Measurements from ENCODE around the gene CIROP. TPM values are rescaled to one million over a fixed set of nuclear protein-coding genes. Genes with fewer than 3 reads are reported as not detected.
A peak's percentile ranks its signal among the peaks of the same experiment; 100 is the strongest.

CIROP gene
- 0.19 and 0.40 TPM in 2 replicates for total RNA-seq (ENCODE audit: low replicate concordance)
- long read RNA-seq, partial matches to known transcripts, result 0 of 1 reads
- long read RNA-seq, other reads (novel, unspliced or antisense), result 1 of 1 reads

- no peaks in the 10 kb centered on the region for H3K36me3 Mint-ChIP-seq
- H3K9me3 Mint-ChIP-seq, result no peaks in the 10 kb centered on the region
- peaks cover 27% of the 10 kb centered on the region for H3K4me1 Mint-ChIP-seq (ENCODE audit: unreplicated experiment)
- H3K27ac Mint-ChIP-seq, result no peak within 1 kb of the TSS
- peak within 1 kb of the TSS; percentile 40 for H3K4me3 Mint-ChIP-seq
- TF ChIP-seq CTCF (conservative IDR thresholded peaks at IDR 0.05), result no peak
- DNase-seq (ENCODE audit: extremely low spot score, unreplicated experiment), result no peak
- H3K27me3 Mint-ChIP-seq, result peaks cover 16% of the 10 kb centered on the region
These were observed at the start of gene CIROP for GRCh38 chr14:23104591-23105347. CIROP (minus strand) TSS chr14:23104989; CDS start chr14:23104920, 69 bp downstream.

- peaks cover 23% of the 10 kb centered on the region for H3K4me1 Mint-ChIP-seq (ENCODE audit: unreplicated experiment)
- DNase-seq (ENCODE audit: extremely low spot score, unreplicated experiment), result no peak
- TF ChIP-seq CTCF (conservative IDR thresholded peaks at IDR 0.05), result no peak
- no peaks in the 10 kb centered on the region for H3K27me3 Mint-ChIP-seq
- H3K27ac Mint-ChIP-seq, result peak overlapping the region; percentile 91
- peaks cover 10% of the 10 kb centered on the region for H3K36me3 Mint-ChIP-seq
- H3K9me3 Mint-ChIP-seq, result no peaks in the 10 kb centered on the region
- H3K4me3 Mint-ChIP-seq, result no peak overlapping the region
These were observed 49.3 kb upstream of the CIROP start for GRCh38 chr14:23153851-23154796.

DNA sequence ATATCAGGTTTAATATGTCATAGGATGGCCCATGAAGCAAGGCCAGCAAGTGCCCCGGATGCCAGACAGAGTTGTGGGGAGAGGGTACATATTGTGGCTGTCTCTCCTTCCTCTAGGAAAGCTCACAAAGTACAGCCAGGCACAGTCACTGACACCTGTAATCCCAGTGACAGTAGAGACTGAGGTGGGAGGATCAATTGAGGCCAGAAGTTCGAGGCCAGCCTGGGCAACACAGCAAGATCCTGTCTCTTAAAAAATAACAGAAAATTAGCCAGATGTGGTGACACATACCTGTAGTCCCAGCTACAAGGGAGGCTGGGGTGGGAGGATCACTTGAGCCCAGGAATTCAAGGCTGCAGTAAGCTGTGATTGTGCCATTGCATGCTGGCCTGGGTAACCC is 46.6 kb upstream of the CIROP start:
- DNase-seq (ENCODE audit: extremely low spot score, unreplicated experiment), result no peak
- H3K36me3 Mint-ChIP-seq, result peaks cover 13% of the 10 kb centered on the region
- TF ChIP-seq CTCF (conservative IDR thresholded peaks at IDR 0.05), result no peak
- H3K4me1 Mint-ChIP-seq (ENCODE audit: unreplicated experiment), result peaks cover 18% of the 10 kb centered on the region
- no peaks in the 10 kb centered on the region for H3K9me3 Mint-ChIP-seq
- H3K27ac Mint-ChIP-seq, result no peak overlapping the region
- no peak overlapping the region for H3K4me3 Mint-ChIP-seq
- H3K27me3 Mint-ChIP-seq, result no peaks in the 10 kb centered on the region

DNA sequence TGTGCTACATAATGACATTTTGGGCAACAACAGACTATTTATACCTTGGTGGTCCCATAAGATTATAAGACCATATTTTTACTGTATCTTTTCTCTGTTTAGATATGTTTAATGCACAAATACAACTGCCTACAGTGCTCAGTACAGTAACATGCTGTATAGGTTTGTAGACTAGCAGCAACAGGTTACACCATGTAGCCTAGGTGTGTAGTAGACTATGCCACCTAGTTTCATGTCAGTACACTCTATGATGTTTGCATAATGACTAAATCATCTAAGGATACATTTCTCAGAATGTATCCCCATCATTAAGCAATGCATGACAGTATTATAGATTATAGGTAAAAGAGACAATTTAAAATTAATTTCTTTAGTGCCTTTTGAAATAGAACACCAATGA is 45.0 kb upstream of the CIROP start:
- Mint-ChIP-seq H3K4me1 (ENCODE audit: unreplicated experiment) (peaks cover 24% of the 10 kb centered on the region), H3K27me3 (no peaks in the 10 kb centered on the region), H3K36me3 (peaks cover 13% of the 10 kb centered on the region)

More for the DNA sequence above, 45.0 kb upstream of the CIROP start:
- H3K4me3 Mint-ChIP-seq, result peak overlapping the region; percentile 21
- H3K27ac Mint-ChIP-seq, result peak overlapping the region; percentile 62
- DNase-seq (ENCODE audit: extremely low spot score, unreplicated experiment), result no peak
- H3K9me3 Mint-ChIP-seq, result no peaks in the 10 kb centered on the region
- no peak for TF ChIP-seq CTCF (conservative IDR thresholded peaks at IDR 0.05)
